Stomach (tissue), 9 donors: ENCODE results near the gene GRK6. TPM values are rescaled to one million over a fixed set of nuclear protein-coding genes. Genes with fewer than 3 reads are reported as not detected.

ENCODE experiments used
- DNase-seq, 2 donors: peaks; one replicate each; pipeline versions ENCODE4 v3.0.0 to v3.0.0-alpha.2; 2013 to 2019
- H3K27ac ChIP-seq, 5 donors: fragments of 200-600 bp in 4 of 5; sonication (generic) in 4 of 5; one replicate each; pipeline ENCODE4 v1.5.1; 2013 to 2019; ENCODE audit warnings: mild to moderate bottlenecking in 1 of 5, moderate library complexity in 1 of 5
- H3K27me3 ChIP-seq, 3 donors: fragments of 200-600 bp; sonication (generic); one replicate each; pipeline ENCODE4 v1.5.1; 2017 to 2019; ENCODE audit warnings: mixed run types in 1 of 3
- H3K36me3 ChIP-seq, 4 donors: fragments of 200-600 bp; sonication (generic); 1 replicate in 3 of 4; 2 replicates in 1 of 4; pipeline ENCODE4 v1.5.1; 2016 to 2019
- H3K4me1 ChIP-seq, 4 donors: fragments of 200-600 bp; sonication (generic); one replicate each; pipeline ENCODE4 v1.5.1; 2016 to 2019
- H3K4me3 ChIP-seq, 4 donors: fragments of 200-600 bp; sonication (generic) in 3 of 4; one replicate each; pipeline ENCODE4 v1.5.1; 2016 to 2019; ENCODE audit warnings: mild to moderate bottlenecking in 1 of 4
- H3K9me3 ChIP-seq, 4 donors: fragments of 200-600 bp; sonication (generic); one replicate each; pipeline ENCODE4 v1.5.1; 2016 to 2019
- CTCF ChIP-seq, 7 experiments: fragments of 450-650 bp in 4 of 7; fragments of 200-600 bp in 3 of 7; sonication (generic) in 3 of 7; IDR thresholded peaks; one replicate each; pipeline ENCODE4 v1.5.1; 2016 to 2019; ENCODE audit warnings: antibody characterized with exemption in 7 of 7, control low read depth in 2 of 7, mild to moderate bottlenecking in 1 of 7
- EP300 ChIP-seq: sonication (generic); formaldehyde crosslinking; IDR thresholded peaks from one replicate; pipeline ENCODE4 v1.6.1; 2017; ENCODE audit warnings: antibody characterized with exemption
- POLR2A ChIP-seq, 4 donors: fragments of 450-650 bp; IDR thresholded peaks; one replicate each; pipeline ENCODE4 v1.6.1; 2016; ENCODE audit warnings: antibody characterized with exemption in 4 of 4, control low read depth in 2 of 4, mild to moderate bottlenecking in 1 of 4, moderate library complexity in 1 of 4
- POLR2AphosphoS5 ChIP-seq, 3 donors: sonication (generic); formaldehyde crosslinking; IDR thresholded peaks; one replicate each; pipeline ENCODE4 v1.6.1; 2016; ENCODE audit warnings: antibody characterized with exemption in 3 of 3
- WGBS, 5 donors: extraction: QIAGEN DNeasy Blood & Tissue Kit in 3 of 5; methylation state at CpG; one replicate each; pipeline versions ENCODE4 v1.1.5 to v1.1.7; 2013 to 2018; 5-methylcytosine and 5-hydroxymethylcytosine counted together
- intact Hi-C: fragments of 100-400 bp; cut with DNase I; formaldehyde crosslinking; loops from one replicate; pipeline ENCODE4 v1.15.1; 2023; ENCODE audit warnings: low total_unique reads
- polyA plus RNA-seq, 3 donors: library from polyadenylated mRNA; stranded (reverse); fragments of 200-250 nt; gene quantifications; one replicate each; pipeline ENCODE4 v1.2.3, GENCODE V29; 2013
- total RNA-seq, 5 donors: library from RNA; depleted of rRNA; stranded (reverse); fragments of >200 nt; gene quantifications; one replicate each; pipeline versions ENCODE4 v1.1.0 to v1.2.3, GENCODE V29; 2014 to 2016
- donor health status: healthy with polysubstance abuse.
- donor health status: Bipolar disorder and iron deficiency.
- donor health status: healthy.

GRK6 gene
- total and polyA plus RNA-seq, 8 donors, result 1.8 to 91.2 (median 17.7) TPM

- TF ChIP-seq POLR2AphosphoS5 (IDR thresholded peaks at IDR 0.05) (no peak), CTCF (IDR thresholded peaks at IDR 0.05) (no peak), POLR2A (IDR thresholded peaks at IDR 0.05) (no peak), EP300 (no peak)
- H3K4me1 ChIP-seq, result peaks cover 0 to 16% (median 4%) of the 10 kb centered on the region in 4 donors
- no peaks in the 10 kb centered on the region for H3K9me3 ChIP-seq
- intact Hi-C loops, result no loop called here
- H3K36me3 ChIP-seq, result peaks cover 23 to 79% (median 54%) of the 10 kb centered on the region in 4 donors
- 76 to 84% (median 80%) methylated on average over 27 of the region's 27 CpGs for WGBS, 5 donors
- peak in 1 of 2 donors; percentile 63 for DNase-seq
- H3K27ac ChIP-seq, result peak overlapping the region in 3 of 5 donors; percentile 51 to 64 (median 54)
- H3K4me3 ChIP-seq, result no peak overlapping the region
- H3K27me3 ChIP-seq, result no peaks in the 10 kb centered on the region
Measured at GRCh38 chr5:177462021-177462670, 35.7 kb downstream of the GRK6 start.

GRCh38 chr5:177465044-177465443, 38.6 kb downstream of the GRK6 start:
- intact Hi-C loops, result no loop called here
- Histone ChIP-seq H3K4me1 (peaks cover 0 to 19% (median 14%) of the 10 kb centered on the region in 4 donors), H3K27ac (no peak overlapping the region), H3K9me3 (no peaks in the 10 kb centered on the region), H3K36me3 (peaks cover 25 to 69% (median 45%) of the 10 kb centered on the region in 4 donors), H3K4me3 (no peak overlapping the region), H3K27me3 (no peaks in the 10 kb centered on the region)
- DNase-seq, result no peak
- 87 to 99% (median 98%) methylated on average over 11 of the region's 11 CpGs for WGBS, 5 donors
- TF ChIP-seq CTCF (IDR thresholded peaks at IDR 0.05), result no peak
- TF ChIP-seq POLR2A (IDR thresholded peaks at IDR 0.05), result no peak
- TF ChIP-seq POLR2AphosphoS5 (IDR thresholded peaks at IDR 0.05), result no peak
- no peak for TF ChIP-seq EP300

DNA sequence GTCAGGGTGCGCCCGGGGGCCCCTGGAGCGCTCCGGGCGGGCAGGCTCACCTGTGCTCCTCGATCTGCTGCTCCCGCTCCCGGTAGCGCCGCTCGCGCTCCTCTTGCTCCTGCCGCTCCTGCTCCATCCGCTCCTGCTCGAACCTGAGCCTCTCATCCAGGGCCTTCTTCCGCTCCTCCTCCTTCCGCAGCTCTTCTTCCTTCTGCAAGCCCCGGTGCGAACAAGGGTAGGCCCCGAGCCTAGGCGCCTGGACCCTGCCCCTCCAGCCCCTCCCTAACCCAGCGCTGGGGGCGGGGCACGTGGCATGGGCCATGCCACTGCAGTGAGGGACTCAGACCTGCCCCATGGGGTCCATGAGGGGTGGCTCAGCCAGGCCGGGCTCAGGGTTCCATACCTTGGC, 40.4 kb downstream of the GRK6 start:
- intact Hi-C loops, result no loop called here
- H3K36me3 ChIP-seq, result peaks cover 22 to 61% (median 39%) of the 10 kb centered on the region in 4 donors
- H3K4me1 ChIP-seq, result peaks cover 11 to 37% (median 32%) of the 10 kb centered on the region in 4 donors
- H3K27ac ChIP-seq, result no peak overlapping the region
- TF ChIP-seq CTCF (IDR thresholded peaks at IDR 0.05) (no peak), EP300 (no peak), POLR2AphosphoS5 (IDR thresholded peaks at IDR 0.05) (no peak), POLR2A (IDR thresholded peaks at IDR 0.05) (no peak)
- H3K27me3 ChIP-seq, result peaks cover 0 to 1% (median 0%) of the 10 kb centered on the region in 3 donors
- H3K4me3 ChIP-seq, result no peak overlapping the region
- WGBS, 5 donors, result 91 to 96% (median 94%) methylated on average over 25 of the region's 25 CpGs
- no peak for DNase-seq
- H3K9me3 ChIP-seq, result no peaks in the 10 kb centered on the region

DNA sequence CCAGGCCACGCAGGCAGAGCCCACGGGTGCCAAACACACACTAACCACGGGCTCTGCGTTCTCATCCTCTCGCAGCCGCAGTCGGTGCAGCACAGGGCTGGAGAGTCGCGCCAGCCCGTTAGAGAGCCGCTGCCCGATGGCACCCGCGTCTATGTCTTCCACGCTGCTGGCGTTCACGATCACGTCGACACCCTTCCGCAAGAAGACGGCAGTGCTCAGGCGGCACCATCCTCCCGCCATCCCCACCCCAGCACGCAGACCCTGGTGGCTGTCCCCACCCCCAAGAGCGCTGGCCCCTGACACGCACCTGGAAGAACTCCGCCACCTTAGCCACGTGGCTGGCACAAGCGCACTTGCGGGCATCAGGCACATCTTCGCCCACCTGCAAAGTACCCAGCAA, 41.0 kb downstream of the GRK6 start:
- no peak for DNase-seq
- Histone ChIP-seq H3K27ac (no peak overlapping the region), H3K36me3 (peaks cover 22 to 56% (median 39%) of the 10 kb centered on the region in 4 donors), H3K9me3 (no peaks in the 10 kb centered on the region), H3K4me1 (peaks cover 16 to 42% (median 37%) of the 10 kb centered on the region in 4 donors), H3K4me3 (no peak overlapping the region), H3K27me3 (peaks cover 0 to 7% (median under 1%) of the 10 kb centered on the region in 3 donors)
- intact Hi-C loops, result no loop called here
- no peak for TF ChIP-seq POLR2AphosphoS5 (IDR thresholded peaks at IDR 0.05)
- TF ChIP-seq CTCF (IDR thresholded peaks at IDR 0.05), result no peak
- no peak for TF ChIP-seq POLR2A (IDR thresholded peaks at IDR 0.05)
- WGBS, 5 donors, result 93 to 97% (median 95%) methylated on average over 28 to 31 of the region's 31 CpGs
